ENCODE results near the gene TOMM5.

DNA sequence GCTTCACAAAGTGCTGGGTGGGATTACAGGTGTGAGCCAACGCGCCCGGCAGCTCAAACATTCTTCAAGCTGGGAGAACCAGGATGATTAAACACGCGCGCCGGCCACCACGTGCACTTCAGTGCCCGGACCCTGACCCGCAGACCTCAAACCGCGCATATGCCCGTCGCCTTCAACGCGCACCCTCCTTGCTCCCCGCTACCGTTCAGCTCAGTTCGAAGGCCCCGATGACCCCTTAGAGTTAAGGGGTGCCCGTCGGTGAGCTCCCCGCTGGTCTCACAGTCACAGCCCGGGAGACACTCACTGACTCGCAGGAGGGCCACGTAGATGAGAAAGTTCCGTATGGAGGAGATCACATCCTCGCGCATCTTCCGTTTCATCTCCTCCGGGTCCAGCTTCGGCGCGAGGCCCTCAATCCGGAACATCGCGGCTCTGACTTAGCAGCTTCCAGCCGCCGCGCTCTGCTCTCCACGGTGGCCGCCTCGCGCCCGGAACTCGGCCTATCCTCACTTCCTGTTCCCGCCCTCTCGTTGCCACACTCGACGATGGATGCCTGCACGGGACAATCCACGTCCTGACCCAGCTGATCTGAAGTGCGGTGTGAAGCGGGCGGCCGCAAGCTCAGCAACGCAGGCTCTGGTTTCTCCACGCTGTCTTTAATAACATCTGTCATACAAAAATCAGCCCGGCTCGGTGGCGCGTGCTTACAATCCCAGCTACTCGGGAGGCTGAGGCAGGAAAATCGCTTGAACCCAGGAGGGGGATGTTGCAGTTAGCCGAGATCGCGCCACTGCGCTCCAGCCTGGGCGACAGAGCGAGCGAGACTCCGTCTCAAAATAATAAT lies at the start of gene TOMM5:
- TF ChIP-seq YY1 (IDR thresholded peaks at IDR 0.05; ENCODE audit: low read depth) (peak; percentile 71; the same call in 1 of the 2 replicates), TEAD4 (IDR thresholded peaks at IDR 0.05) (no peak), TAF1 (IDR thresholded peaks at IDR 0.05; ENCODE audit: low read depth) (peak; percentile 87), ZBTB7A (IDR thresholded peaks at IDR 0.05; ENCODE audit: low read depth) (no peak), FOXM1 (IDR thresholded peaks at IDR 0.05; ENCODE audit: borderline replicate concordance, low read depth) (no peak), RAD21 (IDR thresholded peaks at IDR 0.05; ENCODE audit: low read depth) (no peak), EP300 (IDR thresholded peaks at IDR 0.05; ENCODE audit: borderline replicate concordance) (no peak), CREB1 (IDR thresholded peaks at IDR 0.05; ENCODE audit: low read depth) (no peak), TCF12 (IDR thresholded peaks at IDR 0.05; ENCODE audit: low read depth) (peak; percentile 61; the same call in 1 of the 2 replicates), CEBPB (IDR thresholded peaks at IDR 0.05) (peak; percentile 95), EGR1 (IDR thresholded peaks at IDR 0.05) (no peak)
- TF ChIP-seq, protein P1, sequence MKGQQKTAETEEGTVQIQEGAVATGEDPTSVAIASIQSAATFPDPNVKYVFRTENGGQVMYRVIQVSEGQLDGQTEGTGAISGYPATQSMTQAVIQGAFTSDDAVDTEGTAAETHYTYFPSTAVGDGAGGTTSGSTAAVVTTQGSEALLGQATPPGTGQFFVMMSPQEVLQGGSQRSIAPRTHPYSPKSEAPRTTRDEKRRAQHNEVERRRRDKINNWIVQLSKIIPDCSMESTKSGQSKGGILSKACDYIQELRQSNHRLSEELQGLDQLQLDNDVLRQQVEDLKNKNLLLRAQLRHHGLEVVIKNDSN (IDR thresholded peaks at IDR 0.05): peak; percentile 66
- TF ChIP-seq, protein P2, sequence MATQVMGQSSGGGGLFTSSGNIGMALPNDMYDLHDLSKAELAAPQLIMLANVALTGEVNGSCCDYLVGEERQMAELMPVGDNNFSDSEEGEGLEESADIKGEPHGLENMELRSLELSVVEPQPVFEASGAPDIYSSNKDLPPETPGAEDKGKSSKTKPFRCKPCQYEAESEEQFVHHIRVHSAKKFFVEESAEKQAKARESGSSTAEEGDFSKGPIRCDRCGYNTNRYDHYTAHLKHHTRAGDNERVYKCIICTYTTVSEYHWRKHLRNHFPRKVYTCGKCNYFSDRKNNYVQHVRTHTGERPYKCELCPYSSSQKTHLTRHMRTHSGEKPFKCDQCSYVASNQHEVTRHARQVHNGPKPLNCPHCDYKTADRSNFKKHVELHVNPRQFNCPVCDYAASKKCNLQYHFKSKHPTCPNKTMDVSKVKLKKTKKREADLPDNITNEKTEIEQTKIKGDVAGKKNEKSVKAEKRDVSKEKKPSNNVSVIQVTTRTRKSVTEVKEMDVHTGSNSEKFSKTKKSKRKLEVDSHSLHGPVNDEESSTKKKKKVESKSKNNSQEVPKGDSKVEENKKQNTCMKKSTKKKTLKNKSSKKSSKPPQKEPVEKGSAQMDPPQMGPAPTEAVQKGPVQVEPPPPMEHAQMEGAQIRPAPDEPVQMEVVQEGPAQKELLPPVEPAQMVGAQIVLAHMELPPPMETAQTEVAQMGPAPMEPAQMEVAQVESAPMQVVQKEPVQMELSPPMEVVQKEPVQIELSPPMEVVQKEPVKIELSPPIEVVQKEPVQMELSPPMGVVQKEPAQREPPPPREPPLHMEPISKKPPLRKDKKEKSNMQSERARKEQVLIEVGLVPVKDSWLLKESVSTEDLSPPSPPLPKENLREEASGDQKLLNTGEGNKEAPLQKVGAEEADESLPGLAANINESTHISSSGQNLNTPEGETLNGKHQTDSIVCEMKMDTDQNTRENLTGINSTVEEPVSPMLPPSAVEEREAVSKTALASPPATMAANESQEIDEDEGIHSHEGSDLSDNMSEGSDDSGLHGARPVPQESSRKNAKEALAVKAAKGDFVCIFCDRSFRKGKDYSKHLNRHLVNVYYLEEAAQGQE (IDR thresholded peaks at IDR 0.05; ENCODE audit: low read depth): 0 out of 2 replicates have a peak, but pooled peaks have one; percentile 12

Measured in Ishikawa (cell line).